ENCODE measurements around the gene PLA2G12B.

The PLA2G12B gene

GRCh38 chr10:72981028-72981881 is 26.6 kb upstream of the PLA2G12B start:
- Histone ChIP-seq H4K20me1 (ENCODE audit: control insufficient read depth, insufficient read depth, low read depth, low read length) (no peaks in the 10 kb centered on the region), H3K9me3 (ENCODE audit: control insufficient read depth, insufficient read depth, low read length) (peaks cover 21% of the 10 kb centered on the region), H3K27me3 (ENCODE audit: control insufficient read depth, low read length) (no peaks in the 10 kb centered on the region), H3K36me3 (ENCODE audit: control insufficient read depth, low read length) (no peaks in the 10 kb centered on the region), H3F3A (ENCODE audit: control insufficient read depth, insufficient read depth) (no peaks in the 10 kb centered on the region), H3K9me2 (replicated peaks; ENCODE audit: control insufficient read depth, low read length) (no peaks in the 10 kb centered on the region), H3K79me2 (ENCODE audit: control insufficient read depth, low read length) (no peaks in the 10 kb centered on the region), H3K4me3 (ENCODE audit: low read length) (no peak overlapping the region), H3K27ac (ENCODE audit: low read depth, low read length) (no peak overlapping the region), H3K4me2 (ENCODE audit: low read length) (no peak overlapping the region), H3K4me1 (ENCODE audit: control insufficient read depth, low read length) (no peaks in the 10 kb centered on the region)
- no peak for TF ChIP-seq EZH2phosphoT487 (IDR thresholded peaks at IDR 0.05; ENCODE audit: borderline replicate concordance, low read length)
- no peak for TF ChIP-seq CTCF (IDR thresholded peaks at IDR 0.05; ENCODE audit: low read depth, low read length, poor library complexity, severe bottlenecking)

GRCh38 chr10:72980348-72980747 is 25.7 kb upstream of the PLA2G12B start:
- H3K4me3 ChIP-seq (ENCODE audit: low read length) = no peak overlapping the region
- no peaks in the 10 kb centered on the region for H3K4me1 ChIP-seq (ENCODE audit: control insufficient read depth, low read length)
- H3K9me3 ChIP-seq (ENCODE audit: control insufficient read depth, insufficient read depth, low read length) = peaks cover 28% of the 10 kb centered on the region
- TF ChIP-seq CTCF (IDR thresholded peaks at IDR 0.05; ENCODE audit: low read depth, low read length, poor library complexity, severe bottlenecking) = no peak
- TF ChIP-seq EZH2phosphoT487 (IDR thresholded peaks at IDR 0.05; ENCODE audit: borderline replicate concordance, low read length) = no peak
- H3K4me2 ChIP-seq (ENCODE audit: low read length) = no peak overlapping the region
- no peaks in the 10 kb centered on the region for H3K79me2 ChIP-seq (ENCODE audit: control insufficient read depth, low read length)
- no peak overlapping the region for H3K27ac ChIP-seq (ENCODE audit: low read depth, low read length)
- no peaks in the 10 kb centered on the region for H3K36me3 ChIP-seq (ENCODE audit: control insufficient read depth, low read length)
- H3K9me2 ChIP-seq (replicated peaks; ENCODE audit: control insufficient read depth, low read length) = no peaks in the 10 kb centered on the region
- H3K27me3 ChIP-seq (ENCODE audit: control insufficient read depth, low read length) = no peaks in the 10 kb centered on the region
- no peaks in the 10 kb centered on the region for H3F3A ChIP-seq (ENCODE audit: control insufficient read depth, insufficient read depth)
- H4K20me1 ChIP-seq (ENCODE audit: control insufficient read depth, insufficient read depth, low read depth, low read length) = no peaks in the 10 kb centered on the region

- no peaks in the 10 kb centered on the region for H3K79me2 ChIP-seq (ENCODE audit: control insufficient read depth, low read length)
- no peak overlapping the region for H3K4me3 ChIP-seq (ENCODE audit: low read length)
- no peaks in the 10 kb centered on the region for H3K27me3 ChIP-seq (ENCODE audit: control insufficient read depth, low read length)
- no peaks in the 10 kb centered on the region for H3K4me1 ChIP-seq (ENCODE audit: control insufficient read depth, low read length)
- H3K27ac ChIP-seq (ENCODE audit: low read depth, low read length) = no peak overlapping the region
- H3K36me3 ChIP-seq (ENCODE audit: control insufficient read depth, low read length) = no peaks in the 10 kb centered on the region
- no peak for TF ChIP-seq EZH2phosphoT487 (IDR thresholded peaks at IDR 0.05; ENCODE audit: borderline replicate concordance, low read length)
- no peak for TF ChIP-seq CTCF (IDR thresholded peaks at IDR 0.05; ENCODE audit: low read depth, low read length, poor library complexity, severe bottlenecking)
- H3K9me2 ChIP-seq (replicated peaks; ENCODE audit: control insufficient read depth, low read length) = no peaks in the 10 kb centered on the region
- H4K20me1 ChIP-seq (ENCODE audit: control insufficient read depth, insufficient read depth, low read depth, low read length) = no peaks in the 10 kb centered on the region
- no peak overlapping the region for H3K4me2 ChIP-seq (ENCODE audit: low read length)
- peaks cover 31% of the 10 kb centered on the region for H3K9me3 ChIP-seq (ENCODE audit: control insufficient read depth, insufficient read depth, low read length)
- no peaks in the 10 kb centered on the region for H3F3A ChIP-seq (ENCODE audit: control insufficient read depth, insufficient read depth)
Observed at GRCh38 chr10:72979709-72980108, 25.1 kb upstream of the PLA2G12B start.

Data from DOHH2 (cell line).